CD4-positive, alpha-beta T cell treated with Interleukin-6 for 4 hours (primary cell): ENCODE results near the gene USF1.
A peak's percentile ranks its signal among the peaks of the same experiment; 100 is the strongest.
"Not testable (repeated sequence)": the region's sequence is repeated elsewhere in the genome, so short reads cannot be mapped to it uniquely, and the experiment has no call there.

Experiments used
- DNase-seq: peaks from one replicate; pipeline ENCODE4 v3.0.0-alpha.2; 2020; ENCODE audit warnings: mixed read lengths

USF1 gene

DNA sequence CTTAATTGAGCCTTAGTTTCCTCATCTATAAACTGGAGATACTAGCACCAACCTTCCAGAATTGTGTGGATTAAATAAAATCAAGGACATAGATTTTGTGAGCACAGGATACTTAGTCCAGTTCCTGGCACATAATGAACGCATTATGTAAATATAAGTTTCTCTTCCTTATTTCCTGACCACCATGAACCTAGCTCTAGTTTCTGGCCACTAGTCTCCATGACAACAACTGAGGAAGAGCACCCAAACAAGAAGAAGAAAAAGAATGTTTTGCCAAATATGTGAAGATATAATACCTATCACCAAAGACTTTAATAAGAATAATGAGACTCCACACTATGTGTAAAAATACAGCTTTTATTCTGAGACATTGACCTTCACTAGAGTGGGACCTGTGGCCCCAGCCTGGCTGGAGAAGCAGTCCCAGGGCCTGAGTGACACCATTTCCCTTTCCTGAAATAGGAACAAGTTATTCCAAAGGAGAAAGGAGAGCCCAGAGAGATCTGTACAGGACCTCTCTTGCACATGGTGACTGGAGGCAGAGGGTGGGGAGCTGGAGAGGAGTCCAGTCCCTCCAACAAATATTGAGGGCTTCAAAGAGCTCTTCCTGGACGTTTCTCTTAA is 940 bp upstream of the USF1 start:
- no peak for DNase-seq

DNA sequence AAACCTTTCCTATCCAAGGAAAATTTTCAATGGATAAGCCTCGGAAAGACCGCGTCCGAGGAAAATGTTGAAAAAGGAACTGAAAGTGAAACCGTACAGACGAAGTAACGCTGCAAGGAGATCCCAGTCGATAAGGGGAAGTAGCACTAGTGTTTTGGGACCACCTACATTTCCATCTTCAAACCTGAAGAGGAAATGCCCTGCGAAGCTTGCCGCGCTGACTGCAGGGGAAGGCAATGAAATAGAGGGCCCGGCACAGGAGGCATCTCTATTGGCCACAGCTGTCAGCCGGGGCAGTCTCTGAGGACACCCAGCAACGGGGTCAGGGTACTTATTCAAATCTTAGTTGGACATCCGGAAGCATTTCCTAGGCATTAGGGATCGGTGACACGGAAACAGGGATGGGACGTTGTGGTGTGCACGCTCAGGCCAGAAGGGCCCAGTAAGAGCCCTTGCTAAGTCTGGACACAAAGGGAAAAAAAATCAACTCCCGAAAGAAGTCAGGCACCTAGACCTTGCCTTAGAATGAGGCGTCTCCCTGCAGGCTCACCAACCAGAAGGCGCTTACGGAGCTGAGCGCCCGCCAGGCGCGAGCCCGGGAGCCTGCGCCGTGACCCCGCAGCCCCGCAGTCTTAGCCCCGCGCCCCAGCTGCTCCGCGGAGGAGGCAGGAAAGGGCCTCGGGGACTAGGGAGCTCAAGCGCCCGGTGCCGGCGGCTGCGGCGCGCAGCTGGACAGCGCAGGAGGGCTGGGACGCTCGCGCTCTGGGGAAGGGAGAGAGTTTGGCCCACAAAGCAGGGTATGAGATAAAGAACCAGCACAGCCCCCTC is 655 bp downstream of the USF1 start:
- peak; percentile 64 for DNase-seq

DNA sequence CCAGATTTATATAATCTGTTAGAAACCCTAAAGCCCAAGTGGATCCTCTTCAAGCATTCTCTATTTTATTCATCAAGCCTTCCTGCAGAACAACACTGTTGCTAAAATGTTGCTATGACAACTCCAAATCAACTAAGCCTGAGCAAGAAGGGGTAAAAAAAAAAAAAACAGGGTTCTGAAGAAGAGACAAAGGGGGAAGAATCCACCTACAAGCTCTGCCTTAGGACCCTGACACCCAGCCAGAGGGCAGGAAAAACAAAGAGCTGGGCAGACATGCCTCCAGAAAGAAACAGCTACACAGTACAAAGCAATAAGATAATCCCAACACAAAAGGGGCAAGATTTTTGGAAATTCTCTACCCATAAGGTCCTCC is 1.3 kb downstream of the USF1 start:
- no peak for DNase-seq

DNA sequence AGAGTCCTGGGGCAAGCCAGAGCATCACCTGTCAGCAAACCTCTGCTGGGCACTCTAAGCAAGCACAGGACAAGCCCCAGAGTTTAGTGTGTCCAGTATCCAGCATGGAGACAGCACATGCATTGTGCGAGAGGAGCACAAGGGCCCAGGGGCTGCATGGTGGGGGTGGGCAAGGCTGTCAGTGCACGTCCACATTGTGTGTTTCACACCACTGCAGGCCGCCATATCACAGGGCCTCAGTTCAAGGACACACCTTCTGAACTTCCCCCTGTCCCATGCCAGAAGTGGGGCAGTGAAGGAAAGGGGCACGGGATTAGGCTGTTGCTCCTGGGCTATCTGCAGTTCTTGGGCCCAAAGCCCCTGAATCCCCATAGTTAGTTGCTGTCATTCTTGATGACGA is 6.2 kb downstream of the USF1 start:
- DNase-seq = no peak

DNA sequence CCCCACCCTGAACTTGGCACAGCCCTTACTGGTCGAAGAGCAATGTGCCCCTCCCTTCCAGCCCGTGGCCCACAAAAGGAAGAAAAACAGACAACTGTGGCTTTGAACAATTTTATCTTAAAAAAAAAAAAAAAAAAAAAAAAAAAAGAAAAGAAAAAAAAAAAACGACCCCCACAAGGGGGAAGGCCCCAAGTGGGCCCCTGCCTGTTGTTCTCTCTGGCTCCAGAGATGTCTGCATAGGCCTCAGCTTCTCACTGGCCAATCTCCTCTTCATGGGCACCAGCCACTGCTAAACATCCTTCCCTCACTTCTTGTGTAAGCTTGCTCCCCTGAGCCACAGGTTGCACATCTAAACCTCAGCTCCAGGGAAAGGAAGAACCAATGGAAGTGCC is 6.6 kb downstream of the USF1 start:
- no peak for DNase-seq

DNA sequence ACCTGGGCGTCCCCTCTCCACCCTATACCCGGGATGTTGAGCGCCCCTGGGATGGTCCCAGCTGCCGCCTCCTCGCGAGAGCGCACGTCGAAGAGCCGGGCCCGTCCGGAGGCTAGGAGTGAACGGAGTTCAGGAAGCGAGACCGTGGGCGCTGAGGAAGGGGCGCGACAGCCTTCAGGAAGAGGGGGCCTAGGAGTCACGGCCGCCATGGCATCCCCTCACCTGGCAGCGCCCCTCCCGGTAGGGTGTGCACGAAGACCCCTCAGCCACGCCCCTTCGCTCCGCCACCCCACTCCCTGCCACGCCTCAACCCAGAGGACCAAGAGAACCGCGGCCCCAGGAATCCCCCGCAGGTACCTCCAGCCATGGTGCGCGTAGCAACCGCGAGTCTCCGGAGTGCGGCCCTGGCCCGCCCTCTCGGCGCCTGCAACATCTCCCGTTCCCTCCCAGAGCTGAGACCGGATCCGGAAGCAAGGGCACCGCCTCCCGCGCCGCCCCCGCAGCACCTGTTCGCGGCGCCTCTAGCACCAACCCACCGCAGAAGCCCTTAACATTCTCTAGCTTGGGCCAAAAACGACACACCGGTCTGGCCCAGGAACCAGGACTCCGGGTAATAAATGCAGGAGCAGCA is 7.1 kb downstream of the USF1 start, which contains the start of gene TSTD1:
TSTD1 (minus strand) TSS at position 442 of the 631 bp plus-strand sequence; CDS start at position 367, 75 bp downstream.
- peak; percentile 90 for DNase-seq

DNA sequence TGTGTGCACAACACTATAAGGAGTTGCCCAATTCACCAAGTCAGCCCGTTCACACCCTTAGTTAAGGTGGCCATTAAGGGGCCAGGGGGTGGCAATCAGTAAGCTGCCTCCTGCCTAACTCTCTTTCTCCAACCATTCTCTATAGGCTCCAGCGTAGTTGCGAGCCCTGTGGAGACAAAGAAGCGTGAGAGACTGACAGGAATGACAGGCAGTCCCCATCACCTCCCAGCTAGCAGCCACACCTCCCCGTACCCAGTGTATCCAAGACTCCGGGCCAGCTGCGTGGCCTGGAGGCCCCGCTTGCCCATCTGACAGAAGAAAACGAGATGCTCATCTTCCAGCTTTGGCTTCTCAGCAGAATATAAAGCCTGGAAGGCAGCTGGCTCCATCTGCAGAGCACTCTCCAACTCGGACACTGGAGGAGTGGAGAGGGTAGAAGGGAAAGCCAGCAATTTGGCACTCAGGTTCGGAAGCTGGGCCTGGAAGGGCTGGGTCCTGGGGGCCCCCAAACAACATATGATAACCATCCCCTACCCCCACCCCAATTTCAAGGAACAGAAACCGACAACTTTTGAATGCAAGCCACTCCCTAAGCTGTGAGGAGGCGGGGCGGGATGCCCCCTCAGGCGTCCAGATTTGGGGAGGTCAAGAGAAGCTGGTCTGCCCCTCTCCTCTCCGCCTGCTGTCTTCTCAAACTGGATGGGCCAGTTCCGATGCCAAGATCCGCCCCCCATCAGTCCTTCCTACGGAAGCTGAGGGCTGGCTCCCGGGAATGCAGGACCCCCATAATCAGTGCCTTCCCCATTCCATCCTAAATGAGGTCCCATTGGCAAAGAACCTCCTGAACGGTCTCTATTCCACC is 7.9 kb downstream of the USF1 start:
- no peak for DNase-seq

DNA sequence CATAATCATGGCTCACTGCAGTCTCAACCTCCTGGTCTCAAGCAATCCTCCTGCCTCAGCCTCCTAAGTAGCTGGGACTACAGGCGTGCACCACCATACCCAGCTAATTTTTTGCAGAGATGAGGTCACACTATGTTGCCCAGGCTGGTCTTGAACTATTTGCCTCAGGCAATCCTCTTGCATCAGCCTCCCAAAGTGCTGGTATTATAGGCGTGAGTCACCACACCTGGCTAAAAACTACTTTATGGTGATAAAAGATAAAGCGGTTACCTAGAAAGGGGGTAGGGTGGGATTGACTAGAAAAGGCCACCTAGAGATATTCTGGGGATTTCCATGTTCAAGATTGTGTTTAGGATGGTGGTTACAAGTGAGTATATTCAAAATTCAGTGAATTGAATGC is 12.0 kb downstream of the USF1 start:
- DNase-seq = no peak

DNA sequence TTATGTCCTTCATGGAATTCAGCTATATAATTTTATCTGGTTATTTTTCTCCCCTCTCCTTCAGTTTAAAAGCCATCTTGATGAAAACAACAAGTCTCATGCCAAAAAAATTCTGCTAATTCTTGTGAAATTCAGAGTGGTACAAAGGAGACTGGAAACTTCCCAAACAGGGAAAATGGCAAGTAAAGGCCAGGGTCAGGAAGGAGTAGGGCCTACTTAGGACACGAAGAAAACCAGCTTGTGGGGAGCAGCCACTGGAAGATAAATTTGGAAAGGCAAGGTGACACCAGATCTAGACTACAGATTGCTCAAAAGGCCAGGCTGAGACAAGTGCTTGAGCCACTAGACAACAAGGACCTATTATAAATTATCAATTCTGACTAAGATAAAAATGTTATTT is 13.4 kb downstream of the USF1 start:
- DNase-seq = no peak

DNA sequence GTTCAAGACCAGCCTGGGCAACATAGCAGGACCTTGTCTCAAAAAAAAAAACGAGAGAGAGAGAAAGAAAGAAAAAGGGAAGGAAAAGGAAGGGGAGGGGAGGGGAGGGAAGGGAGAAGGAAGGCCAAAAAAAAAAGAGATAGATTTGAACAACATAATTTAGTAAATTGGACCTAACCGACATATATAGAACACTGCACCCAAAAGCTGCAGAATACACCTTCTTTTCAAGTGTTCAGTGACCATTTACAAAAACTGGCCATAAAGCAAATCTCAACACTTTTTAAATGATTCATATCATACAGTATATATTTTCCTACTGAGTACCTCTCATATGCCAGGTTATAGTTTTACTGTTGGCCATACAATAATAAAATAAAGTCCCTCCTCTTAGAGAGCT is 13.9 kb downstream of the USF1 start:
- no peak for DNase-seq

DNA sequence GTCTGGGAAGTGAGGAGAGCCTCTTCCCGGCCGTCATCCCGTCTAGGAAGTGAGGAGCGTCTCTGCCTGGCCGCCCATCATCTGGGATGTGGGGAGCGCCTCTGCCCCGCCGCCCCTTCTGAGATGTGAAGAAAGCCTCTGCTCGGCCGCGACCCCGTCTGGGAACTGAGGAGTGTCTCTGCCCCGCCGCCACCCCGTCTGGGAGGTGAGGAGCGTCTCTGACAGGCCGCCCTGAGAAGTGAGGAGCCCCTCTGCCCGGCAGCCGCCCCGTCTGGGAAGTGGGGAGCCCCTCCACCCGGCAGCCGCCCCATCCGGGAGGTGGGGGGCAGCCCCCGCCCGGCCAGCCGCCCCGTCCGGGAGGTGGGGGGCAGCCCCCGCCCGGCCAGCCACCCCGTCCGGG is 16.3 kb downstream of the USF1 start:
- not testable (repeated sequence) for DNase-seq

DNA sequence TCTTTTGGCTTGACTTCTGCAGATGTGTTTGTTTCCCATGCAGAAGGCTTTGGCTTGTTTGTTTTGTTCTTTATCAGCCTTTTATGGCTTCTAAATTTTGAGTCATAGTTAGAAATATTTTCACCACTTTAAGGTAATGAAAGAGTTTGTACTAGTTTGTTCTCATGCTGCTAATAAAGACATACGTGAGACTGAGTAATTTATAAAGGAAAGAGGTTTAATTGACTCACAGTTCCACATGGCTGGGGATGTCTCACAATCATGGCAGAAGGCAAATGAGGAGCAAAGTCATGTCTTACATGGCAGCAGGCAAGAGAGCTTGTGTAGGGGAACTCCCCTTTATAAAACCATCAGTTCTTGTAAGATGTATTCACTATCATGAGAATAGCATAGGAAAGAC is 18.8 kb downstream of the USF1 start:
- DNase-seq = not testable (repeated sequence)

DNA sequence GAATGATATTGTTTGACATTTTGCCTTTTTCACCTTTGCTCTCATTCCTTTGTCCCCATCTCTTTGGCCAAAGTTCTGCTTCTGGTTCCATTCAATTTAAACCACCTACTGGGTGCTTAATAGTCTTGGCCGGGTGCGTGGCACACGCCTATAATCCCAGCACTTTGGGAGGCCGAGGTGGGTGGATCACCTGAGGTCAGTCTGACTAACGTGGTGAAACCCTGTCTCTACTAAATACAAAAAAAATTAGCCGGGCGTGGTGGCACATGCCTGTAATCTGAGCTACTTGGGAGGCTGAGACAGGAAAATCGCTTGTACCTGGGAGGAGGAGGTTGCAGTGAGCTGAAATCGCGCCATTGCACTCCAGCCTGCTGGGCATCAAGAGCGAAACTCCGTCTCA is 23.3 kb downstream of the USF1 start:
- not testable (repeated sequence) for DNase-seq

DNA sequence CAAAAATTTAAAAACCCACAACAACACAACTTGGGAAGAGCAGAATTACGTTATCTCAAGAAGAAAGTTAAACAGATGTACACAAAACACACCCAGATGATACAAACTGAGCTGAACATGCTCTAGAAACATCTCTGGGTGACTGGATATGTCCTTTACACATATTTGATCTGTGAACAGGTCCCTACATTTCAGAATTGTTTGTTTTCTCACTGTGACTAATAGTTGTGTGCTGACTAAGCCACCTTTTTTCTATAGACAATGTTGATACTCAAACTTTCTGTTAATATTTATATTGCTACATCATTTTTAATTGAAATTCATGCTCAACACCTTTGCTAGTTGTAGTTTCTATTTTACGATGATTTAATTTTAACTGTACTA is 23.8 kb downstream of the USF1 start:
- DNase-seq = no peak

DNA sequence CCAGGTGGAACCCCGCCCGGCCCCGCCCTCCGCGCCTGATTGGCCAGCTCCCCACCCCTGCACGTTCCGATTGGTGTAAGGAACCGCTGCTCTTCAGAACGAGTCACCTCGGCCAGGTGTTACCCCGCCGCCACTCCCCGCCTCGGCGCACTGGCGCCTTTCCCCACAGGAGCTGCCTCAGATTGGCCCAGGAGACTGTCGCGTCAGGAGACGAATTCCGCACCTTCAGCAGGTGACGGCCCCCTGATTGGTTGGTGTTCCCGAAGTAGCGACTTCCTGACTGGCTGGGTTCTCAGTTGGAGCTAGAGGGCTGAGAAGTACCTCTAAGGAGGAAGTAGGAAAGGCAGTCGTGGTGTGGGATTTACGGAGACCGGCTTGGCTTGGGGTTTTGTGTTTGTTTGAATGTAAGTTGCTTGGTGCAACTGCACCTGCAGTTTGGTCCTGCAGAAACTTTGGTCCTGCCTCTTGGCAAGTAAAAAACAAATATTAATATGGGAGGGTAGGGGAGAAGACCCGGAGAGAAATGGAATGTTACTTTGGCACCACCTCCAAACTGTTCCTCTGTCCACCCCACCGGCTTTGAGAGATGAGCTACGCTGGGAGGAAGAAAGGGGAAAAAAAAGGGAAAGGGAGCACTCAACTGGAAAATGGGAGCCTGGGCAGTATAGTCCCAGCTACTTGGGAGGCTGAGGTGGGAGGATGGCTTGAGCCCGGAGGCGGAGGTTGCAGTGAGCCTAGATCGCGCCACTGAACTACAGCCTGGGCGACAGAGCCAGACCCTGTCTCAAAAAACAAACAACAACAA is 24.4 kb downstream of the USF1 start:
- peak; percentile 95 for DNase-seq

DNA sequence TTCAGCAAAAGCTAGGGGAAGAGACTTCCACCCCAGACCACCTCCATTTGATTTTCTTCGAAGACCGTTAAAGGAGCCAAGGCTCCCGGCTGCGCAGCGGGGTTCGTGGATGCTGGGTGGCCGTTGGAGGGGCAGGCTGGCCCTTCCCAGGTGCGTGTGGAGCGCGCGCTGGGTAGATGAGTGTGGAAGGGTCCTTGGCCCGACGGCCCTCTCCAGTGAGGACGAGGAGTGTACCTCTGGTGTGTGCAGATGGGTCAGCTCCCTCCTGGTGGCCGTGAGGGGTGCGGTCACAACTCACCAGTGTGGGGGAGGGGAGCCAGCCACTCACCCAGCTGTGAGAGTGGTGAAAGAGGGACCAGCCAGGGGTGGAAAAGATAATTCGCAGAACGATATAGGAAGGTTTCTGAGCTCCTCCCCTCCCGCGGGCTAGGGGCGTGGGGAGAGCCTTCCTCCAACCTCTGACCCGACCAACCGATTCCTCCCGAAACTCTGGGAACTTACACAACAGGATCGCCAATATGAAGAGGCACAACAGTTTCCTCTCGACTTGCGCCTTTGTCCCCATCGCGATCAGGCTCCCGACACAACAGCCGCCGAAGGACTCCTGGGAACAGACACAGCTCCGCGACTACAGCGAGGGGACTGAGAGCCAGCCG is 25.1 kb downstream of the USF1 start, which contains the start of gene F11R:
F11R (minus strand) TSS at position 644 of the 656 bp plus-strand sequence; CDS start at position 565, 79 bp downstream.
- no peak for DNase-seq

DNA sequence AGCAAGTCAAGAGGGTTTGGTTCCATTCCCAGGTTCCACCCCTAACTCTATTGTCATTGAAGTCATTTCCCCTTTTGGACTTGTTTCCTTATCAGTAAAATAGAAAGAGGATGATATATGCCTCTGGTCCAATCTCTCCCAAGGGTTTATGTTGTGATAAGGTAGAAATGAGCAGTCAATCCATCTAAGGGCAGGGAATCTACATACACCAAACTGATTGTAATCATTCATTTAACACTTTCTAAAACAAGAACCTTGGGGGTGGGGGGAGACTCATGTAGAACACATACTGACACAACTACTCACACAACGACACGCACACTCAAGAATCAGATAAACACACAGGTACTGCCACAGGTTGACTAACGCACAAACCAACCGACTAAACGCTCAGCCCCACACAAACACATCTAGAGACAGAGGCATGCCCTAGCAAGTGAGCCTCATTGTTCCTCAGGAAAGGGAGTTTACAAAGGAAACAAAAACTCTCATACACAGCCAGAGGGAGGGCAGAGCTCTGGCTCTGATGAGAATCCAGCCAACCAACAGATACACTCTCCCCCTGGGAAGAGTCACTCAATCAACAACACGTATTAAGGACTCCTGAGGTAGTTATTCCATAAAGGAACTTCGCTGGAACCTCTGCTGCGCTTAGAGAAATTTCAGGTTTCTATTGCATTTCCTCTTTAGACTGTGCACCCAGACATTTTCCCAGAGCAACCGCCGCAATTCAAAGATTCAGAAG is 25.9 kb downstream of the USF1 start:
- DNase-seq = no peak

DNA sequence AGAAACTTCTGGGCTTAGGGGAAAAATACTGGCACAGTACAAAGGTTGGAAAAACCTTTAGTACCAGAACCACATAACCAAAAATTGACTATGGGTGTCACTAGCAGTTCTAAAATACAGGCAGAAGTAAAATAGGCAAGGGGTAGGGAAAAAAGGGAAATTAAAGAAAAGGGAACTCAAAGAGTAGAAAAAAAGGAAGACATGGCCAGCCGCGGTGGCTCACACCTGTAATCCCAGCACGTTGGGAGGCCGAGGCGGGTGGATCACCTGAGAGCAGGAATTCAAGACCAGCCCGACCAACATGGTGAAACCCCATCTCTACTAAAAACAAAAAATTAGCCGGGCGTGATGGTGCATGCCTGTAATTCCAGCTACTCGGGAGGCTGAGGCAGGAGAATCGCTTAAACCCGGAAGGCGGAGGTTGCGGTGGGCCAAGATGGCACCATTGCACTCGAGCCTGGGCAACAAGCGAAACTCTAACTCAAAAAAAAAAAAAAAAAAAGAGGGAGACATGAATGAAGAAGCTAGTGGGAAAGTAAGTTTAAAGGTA is 26.6 kb downstream of the USF1 start:
- not testable (repeated sequence) for DNase-seq

DNA sequence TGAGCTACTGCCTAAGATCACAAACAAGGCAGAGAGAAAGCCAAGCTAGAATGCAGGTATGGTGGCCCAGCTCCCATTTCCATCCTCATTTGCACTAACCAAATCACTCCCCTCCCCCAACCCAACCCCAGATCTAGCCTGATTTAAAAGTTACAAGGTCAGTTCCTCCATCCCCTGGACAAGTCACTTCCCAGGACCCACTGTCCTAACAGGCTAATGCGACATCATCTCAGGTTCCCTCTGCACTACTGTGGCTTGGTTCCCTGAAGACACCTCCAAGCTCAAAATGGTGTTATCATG is 27.2 kb downstream of the USF1 start:
- no peak for DNase-seq

DNA sequence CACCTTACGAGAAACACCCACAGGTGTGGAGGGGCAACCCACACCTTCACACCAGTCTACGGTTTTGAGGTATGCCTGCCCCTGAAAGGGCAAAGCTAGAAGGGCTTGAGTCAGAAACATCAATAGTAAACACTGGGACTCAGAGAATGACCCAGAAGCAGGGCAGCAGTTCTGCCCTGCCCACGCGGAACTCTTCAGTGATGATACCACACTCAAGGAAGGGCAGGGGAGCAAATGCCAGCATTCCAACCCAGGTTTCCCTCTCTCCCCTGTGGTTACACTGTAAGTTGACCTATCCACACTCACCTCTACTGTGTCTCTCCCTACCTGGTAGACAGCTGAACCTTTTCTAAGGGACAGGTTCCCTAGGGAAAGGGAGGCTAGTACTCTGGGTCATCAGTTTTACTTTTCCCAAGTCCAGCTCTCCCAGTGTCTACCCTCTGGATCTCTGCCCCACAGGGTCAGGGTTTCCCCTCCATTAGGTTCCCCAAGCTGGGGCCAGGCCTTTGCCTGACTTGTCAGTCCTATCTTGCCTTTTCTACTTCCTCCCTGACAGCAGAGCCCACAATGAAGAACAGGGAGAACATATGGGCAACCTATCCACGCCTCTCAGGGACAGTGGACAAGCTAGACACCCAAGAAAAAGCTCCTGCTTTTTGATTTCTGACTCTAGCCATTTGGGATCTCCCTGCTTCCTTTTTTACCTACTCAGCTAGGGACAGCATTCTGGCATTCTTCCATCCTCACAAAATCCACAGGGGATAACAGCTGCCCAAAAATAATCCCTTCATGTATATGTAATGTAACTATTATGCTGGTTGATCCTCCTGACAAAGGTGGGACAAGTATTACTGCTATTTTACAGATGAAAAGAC is 27.8 kb downstream of the USF1 start:
- DNase-seq = no peak
